NCI-H1930 (cell line): ENCODE results near the gene ARHGAP42.

Experiments used
- DNase-seq, 2 experiments: peaks; one replicate each; lab custom pipeline; 2025; lab: John Stamatoyannopoulos, UW

Gene ARHGAP42

DNA sequence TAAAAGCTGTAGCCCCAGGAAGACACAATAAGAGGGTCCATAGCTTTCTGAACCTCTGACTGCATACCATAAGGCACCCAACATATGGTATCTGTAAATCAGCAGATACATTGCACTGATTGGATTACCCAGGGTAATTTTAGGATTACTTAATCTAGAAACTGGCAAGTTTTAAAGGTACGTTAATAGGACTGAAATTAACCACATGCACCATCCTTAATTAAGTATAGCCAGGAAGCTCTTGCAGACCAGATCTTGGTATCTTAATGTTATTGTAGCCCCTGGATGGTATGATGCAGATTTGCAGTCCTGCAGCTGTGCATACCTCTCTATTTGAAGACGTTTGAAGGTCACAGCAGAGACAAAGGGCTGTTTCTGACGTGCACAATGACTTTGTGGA is 72.8 kb downstream of the ARHGAP42 start:
- DNase-seq: no peak

DNA sequence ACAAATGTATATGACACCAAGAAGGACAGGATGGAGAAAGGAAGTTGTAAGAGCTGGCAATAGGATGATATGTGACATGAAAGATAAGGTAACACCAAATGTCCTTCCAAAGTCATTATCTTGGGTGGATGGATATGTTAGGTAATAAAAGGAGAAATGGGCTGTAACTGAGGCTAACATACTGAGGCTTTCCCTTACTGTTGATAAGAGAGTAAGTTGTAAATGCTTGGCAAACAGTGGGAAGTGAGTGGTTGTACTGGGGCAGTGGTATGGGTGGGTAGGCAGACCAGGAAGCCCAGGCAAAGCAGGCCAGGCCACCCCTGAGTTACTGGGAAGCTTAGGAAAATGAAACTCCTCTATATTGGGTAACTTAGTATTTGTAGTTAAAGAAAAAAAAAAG is 73.7 kb downstream of the ARHGAP42 start:
- DNase-seq: no peak

DNA sequence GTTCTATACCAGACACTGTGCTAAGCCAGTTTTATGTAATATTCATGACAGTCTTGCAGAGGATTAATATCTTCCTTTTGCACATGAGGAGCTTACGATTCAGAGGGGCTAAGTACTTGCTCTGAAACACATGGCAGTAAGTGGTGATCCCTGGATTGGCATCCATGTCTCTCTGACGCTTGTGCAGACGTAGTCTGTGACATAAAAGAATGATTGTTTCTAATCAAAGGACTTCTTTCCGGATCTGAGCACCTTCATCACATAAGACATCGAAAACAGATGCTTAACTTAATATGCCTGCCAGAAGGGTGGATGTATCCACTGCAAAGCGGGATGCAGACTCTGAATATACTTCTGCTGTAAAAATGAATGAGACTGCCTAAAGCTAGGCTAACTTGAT is 74.8 kb downstream of the ARHGAP42 start:
- no peak for DNase-seq

GRCh38 chr11:100766764-100767163 is 79.7 kb downstream of the ARHGAP42 start:
- no peak for DNase-seq

DNA sequence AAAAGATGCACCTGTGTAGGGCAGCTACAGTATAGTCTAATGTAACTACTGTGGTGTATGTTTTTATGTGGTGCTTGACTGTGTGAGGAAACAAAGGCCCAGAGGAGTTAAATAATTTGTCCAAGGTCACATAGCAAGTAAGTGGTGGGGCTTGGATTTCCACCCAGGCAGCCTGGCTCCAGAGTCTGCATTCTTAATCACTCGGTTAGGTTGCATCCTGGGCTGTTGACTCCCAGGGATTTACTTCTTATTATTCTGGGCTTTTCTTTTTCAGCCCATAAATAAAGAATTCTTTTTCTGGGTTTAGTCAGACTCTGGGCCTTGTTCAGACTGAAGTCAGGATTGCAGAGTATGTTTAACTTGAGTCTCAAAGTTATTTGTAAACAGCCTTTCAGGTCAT is 82.1 kb downstream of the ARHGAP42 start:
- DNase-seq: no peak

GRCh38 chr11:100769617-100770016 is 82.5 kb downstream of the ARHGAP42 start:
- DNase-seq: no peak

- no peak for DNase-seq
Measured at GRCh38 chr11:100774132-100774531, 87.0 kb downstream of the ARHGAP42 start.

DNA sequence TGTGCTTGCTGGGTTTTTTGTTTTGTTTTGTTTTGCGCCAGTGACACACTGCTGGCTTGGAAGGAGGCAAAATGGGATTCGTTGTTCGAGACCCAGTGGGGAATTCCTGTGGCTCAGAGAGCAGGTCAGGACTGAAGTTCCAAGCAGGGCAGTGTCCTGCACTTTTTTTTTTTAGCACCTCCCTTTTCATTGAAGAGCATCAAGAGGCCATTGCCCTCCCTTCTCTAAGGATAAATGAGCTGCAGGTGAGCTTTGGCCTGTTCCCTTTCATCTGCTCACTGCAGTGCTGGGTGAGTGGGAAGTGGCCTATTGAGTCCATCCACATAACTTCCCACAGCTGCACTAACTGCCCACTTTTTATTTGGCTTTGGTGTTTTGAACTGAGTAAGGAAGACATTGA is 87.8 kb downstream of the ARHGAP42 start:
- DNase-seq: peak; percentile 4 to 20

DNA sequence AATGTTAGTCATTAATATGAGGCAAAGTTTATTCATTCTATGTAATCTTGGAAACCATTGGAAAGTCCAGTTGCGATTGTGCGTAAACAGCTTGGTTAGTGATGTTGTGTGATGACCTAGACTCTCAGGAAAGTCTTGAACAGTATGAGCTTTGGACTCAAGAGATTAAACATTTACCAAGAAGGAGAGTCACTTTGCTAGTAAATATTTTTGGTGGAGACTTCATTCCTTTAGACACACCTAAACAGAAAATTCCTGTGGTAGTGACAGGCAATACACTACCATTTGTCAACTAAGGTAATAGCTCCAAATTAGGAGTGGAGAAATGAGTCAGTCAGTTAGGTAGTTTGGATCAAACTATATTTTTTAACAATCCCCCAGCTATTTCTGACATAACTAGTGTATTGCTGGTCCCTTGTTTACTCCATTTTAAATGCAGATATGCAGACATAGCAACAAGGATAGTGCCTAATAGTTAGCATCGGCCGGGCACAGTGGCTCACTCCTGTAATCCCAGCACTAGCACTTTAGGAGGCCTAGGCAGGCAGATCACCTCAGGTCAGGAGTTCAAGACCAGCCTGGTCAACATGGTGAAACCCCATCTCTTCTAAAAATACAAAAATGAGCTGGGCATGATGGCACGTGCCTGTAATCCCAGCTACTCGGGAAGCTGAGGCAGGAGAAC is 89.3 kb downstream of the ARHGAP42 start:
- DNase-seq: no peak

DNA sequence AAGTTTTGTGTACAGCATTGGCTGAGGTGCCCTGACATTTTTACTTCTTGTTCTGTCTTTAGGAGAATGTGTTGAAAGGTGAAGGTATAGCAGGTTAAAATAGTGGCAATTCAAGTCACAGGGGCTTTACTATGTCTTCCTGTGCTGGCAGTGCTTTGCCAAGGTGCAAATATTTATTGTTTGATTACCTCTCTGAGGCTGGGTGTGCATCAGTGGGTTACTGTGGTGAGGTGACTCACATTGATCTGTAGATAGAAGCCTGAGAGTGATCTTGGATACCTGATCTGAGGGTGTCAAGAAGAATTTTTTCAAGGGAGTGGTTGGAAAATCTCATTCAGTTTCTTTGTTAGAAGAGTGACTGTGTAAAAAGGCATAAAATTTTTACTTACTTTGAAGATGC is 90.0 kb downstream of the ARHGAP42 start:
- DNase-seq: no peak

GRCh38 chr11:100777736-100778135 is 90.6 kb downstream of the ARHGAP42 start:
- no peak for DNase-seq

DNA sequence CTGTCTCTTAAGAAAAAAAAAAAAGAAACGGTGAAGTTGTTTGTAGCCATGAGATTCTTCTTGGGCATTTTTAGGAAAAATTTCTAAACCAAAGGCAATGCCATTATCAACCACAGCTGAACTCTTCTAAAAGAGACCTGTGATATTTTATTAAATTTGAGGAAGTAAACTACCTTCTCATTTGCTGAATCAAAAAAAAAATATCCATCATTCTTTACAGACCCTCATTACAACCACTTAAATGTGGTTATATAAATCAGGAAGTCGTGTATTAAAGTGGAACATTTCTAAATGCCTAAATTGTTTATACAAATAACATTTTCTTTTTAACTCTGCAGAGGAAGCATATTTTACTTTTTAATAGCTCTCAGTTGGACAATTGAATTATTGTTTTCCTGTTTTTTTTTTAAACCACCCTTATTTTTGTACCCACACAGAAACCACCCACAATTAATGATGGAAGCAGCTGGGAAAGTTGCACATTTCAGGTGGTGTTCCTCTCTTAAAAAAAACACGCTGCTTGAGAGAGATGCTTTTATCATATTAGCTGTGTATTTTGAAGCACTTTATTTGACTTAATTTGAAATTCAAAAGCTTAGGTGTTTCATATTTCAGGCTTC is 91.2 kb downstream of the ARHGAP42 start:
- no peak for DNase-seq

DNA sequence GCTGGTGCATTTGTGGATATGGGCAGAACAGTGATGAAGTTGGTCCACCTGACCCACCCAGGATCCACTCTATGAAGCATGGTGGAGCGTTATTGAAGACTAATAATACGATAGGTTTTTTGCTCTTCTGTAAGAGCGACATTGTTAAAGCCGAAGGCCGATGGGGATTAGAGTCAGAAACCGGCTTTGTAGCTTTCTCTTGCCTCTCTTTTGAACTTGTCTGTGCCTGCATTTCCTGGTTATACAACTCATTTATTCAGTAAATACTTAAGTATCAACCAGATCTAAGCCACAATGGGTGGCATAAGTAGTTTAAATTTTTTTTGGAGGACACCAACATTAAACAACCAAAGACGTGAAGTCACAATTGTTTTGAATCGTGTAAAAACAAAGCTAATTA is 93.4 kb downstream of the ARHGAP42 start:
- no peak for DNase-seq

DNA sequence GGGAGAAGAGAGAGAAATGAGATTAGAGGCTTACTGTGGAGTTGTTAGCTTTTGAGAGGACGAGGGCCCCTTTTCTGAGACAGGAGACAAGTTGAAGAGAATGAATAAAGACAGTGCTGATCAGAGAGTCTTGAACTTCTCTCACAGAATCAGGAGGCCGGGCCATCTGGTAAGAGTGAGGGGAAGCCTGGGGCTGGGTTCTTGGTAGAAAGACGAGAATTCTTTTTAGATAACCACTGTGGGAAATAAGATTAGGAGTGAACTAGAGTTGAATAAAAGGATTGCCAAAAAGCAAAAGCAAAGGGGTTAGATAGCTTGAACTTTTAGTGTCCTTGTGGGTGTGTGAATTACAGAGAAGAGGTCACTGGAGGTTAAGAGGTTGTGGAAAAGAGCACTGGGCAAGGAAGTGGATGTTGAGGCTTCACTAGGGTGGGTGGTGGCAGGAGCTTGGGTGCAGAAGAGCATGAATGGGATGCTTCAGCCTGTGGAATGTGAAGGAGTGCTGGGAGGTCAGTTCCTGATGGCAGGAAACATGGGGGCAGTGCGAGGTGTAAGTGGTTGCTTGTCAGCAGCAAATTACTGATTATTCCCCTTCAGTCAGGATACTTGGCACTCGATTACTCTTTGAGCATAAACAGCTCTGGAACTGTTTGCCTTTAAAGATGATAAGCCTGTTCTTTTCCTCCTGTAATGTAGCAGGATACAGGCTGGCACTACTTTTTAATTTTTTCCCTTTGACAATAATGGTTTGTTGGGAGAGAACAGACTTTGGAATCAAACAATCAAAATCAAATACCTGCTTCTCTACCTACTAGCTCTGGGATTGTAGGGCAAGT is 98.3 kb downstream of the ARHGAP42 start:
- DNase-seq: no peak

DNA sequence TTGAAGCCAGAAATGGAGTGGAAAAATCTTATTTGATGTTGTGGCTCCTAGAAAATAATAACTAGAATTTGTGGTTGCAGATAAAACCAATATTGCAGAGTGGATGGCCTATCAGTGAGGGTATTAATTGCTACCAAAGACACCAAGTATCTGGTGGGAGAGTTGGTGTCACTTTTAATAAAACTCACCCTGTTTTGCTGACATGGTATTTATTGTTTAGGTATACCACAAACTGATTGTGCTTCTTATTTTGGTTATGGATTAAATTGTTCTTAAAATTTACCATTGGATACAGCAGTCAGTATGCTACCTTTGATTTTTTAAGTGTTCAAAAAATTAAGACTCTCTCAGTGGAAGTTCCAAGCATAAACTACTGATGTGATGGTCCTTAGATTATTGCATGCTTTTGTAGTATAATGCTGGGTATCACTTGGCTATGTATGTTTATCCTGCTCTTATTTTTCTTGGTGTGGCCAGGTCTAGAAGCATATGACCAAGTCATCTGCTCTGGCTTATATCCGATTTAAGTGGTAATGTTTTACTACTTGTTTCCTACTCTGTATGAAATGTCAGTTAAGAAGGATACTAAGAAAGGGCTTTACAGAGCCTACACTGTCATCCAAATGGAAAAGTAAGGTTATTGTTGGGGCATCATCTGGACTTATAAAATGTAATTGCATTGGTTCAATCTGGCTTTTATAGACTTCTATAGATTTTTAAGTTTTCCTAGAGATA is 101.6 kb downstream of the ARHGAP42 start:
- no peak for DNase-seq

DNA sequence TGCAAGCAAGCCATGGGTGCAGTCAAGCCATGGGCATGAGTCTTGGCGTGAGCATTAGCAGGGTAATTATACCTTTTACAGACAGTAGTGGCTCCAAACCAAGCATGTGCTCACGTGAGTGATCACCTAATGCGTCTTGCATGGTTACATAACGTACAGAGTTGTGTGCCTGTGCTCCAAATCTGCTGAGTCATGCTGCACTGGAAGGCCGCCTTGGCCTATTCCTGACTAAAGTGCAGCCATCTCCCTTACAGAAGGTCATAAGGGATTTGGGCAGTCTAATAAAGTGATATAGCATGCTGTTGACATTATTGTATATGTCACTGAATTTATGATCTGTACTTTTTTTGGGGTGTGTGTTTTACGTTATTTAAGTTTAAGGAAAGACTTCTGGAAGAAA is 102.4 kb downstream of the ARHGAP42 start:
- DNase-seq: no peak

GRCh38 chr11:100790073-100790472 is 103.0 kb downstream of the ARHGAP42 start:
- DNase-seq: no peak

DNA sequence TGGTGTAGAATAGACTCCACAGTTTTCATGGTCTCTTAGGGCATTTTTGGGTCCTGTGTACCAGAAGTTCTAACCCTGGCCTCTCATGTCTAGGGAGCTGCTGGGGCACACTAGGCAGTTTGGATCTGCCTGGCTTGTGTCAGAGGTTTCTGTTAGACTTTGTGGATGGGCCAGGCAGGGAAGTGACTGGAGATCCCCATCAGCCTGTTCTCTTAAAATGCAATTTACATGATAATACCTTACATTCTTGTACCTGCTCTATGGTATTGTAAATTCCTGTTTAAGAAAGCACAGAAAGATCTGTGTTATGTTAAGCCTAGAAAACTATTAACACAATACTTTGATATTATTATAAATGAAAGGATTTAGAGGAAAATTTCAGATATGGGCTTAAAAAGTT is 104.0 kb downstream of the ARHGAP42 start:
- DNase-seq: no peak

- no peak for DNase-seq
Measured at GRCh38 chr11:100791860-100792259, 104.8 kb downstream of the ARHGAP42 start.

GRCh38 chr11:100793525-100793924 is 106.4 kb downstream of the ARHGAP42 start:
- DNase-seq: no peak

DNA sequence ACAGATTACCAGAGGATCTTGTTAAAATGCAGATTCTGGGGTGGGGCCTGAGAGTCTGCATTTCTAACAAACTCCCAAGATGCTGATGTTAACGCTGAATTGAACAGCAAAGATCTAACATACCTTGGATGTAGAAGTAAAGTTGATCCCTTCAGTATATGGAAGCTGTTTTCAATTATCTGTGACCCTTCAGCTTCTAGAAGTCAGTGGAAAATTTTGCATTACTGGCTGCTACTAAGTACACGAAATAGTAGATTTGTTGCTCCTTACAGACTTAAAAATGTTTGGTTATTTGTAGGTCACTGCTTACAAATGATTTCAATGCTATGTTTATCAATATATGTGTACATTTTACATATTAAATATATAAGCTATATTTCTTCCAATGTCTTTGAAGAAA is 107.4 kb downstream of the ARHGAP42 start:
- DNase-seq: no peak

GRCh38 chr11:100799445-100799844 is 112.4 kb downstream of the ARHGAP42 start:
- DNase-seq: no peak
